HEK293 (cell line): ENCODE measurements around the gene STUB1.

Experiments
- CTCF ChIA-PET: fragments of 350-600 bp; formaldehyde crosslinking; extraction: SDS; loops from one replicate; lab custom pipeline; 2021; ENCODE audit warnings: antibody characterized with exemption; lab: Yijun Ruan, JAX
- POLR2A ChIA-PET: fragments of 300-600 bp; formaldehyde crosslinking; extraction: SDS; loops from one replicate; lab custom pipeline; 2020; ENCODE audit warnings: antibody characterized with exemption, inconsistent platforms; lab: Yijun Ruan, JAX
- H3K27ac ChIP-seq: fragments of 200-500 bp; sonication (Bioruptor generic); 2 replicates; pipeline ENCODE4 v1.5.1; 2014; ENCODE audit warnings: low read depth, low read length, control low read depth, inconsistent platforms; ENCODE audit errors: extremely low read depth
- H3K36me3 ChIP-seq, 2 experiments: fragments of 200-500 bp in 1 of 2; sonication (Bioruptor generic) in 1 of 2; 1 replicate in 1 of 2; 2 replicates in 1 of 2; pipeline ENCODE4 v1.5.1; 2014 to 2017; ENCODE audit warnings: inconsistent platforms in 2 of 2, low read length in 2 of 2; ENCODE audit not compliant: control insufficient read depth in 2 of 2, insufficient read depth in 1 of 2
- H3K4me1 ChIP-seq: fragments of 200-500 bp; sonication (Bioruptor generic); 2 replicates; pipeline ENCODE4 v1.5.1; 2014; ENCODE audit warnings: mild to moderate bottlenecking, low read length, inconsistent platforms; ENCODE audit not compliant: control insufficient read depth, insufficient read depth
- H3K4me3 ChIP-seq: 2 replicates; pipeline ENCODE4 v1.5.1; 2011; ENCODE audit warnings: low read depth, mild to moderate bottlenecking, control low read depth, low read length, moderate library complexity
- H3K9me3 ChIP-seq: fragments of 200-500 bp; sonication (Bioruptor generic); 2 replicates; pipeline ENCODE4 v1.5.1; 2014; ENCODE audit warnings: low read depth, low read length, inconsistent platforms; ENCODE audit not compliant: control insufficient read depth, insufficient read depth
- GLI4 ChIP-seq: fragments of 450-650 bp; formaldehyde crosslinking; IDR thresholded peaks from 2 replicates; pipeline ENCODE4 v1.5.1; 2016; ENCODE audit warnings: missing biosample characterization, missing genetic modification characterization
- HOXD13 ChIP-seq: sonication (generic); formaldehyde crosslinking; IDR thresholded peaks from 2 replicates; pipeline ENCODE4 v1.8.0; 2022; ENCODE audit warnings: missing genetic modification reagents, borderline replicate concordance
- KLF1 ChIP-seq: fragments of 450-650 bp; formaldehyde crosslinking; IDR thresholded peaks from 2 replicates; pipeline ENCODE4 v1.5.1; 2016; ENCODE audit warnings: missing biosample characterization, missing genetic modification characterization
- KLF16 ChIP-seq: fragments of 450-650 bp; formaldehyde crosslinking; IDR thresholded peaks from 2 replicates; pipeline ENCODE4 v1.5.1; 2017; ENCODE audit warnings: missing biosample characterization, missing genetic modification characterization
- KLF7 ChIP-seq: fragments of 450-650 bp; formaldehyde crosslinking; IDR thresholded peaks from 2 replicates; pipeline ENCODE4 v1.5.1; 2016; ENCODE audit warnings: missing biosample characterization, missing genetic modification characterization, borderline replicate concordance
- KLF8 ChIP-seq: fragments of 450-650 bp; formaldehyde crosslinking; IDR thresholded peaks from 2 replicates; pipeline ENCODE4 v1.5.1; 2016; ENCODE audit warnings: missing biosample characterization, missing genetic modification characterization
- MEIS1 ChIP-seq: sonication (generic); formaldehyde crosslinking; IDR thresholded peaks from 2 replicates; pipeline ENCODE4 v1.8.1; 2022; ENCODE audit warnings: missing genetic modification reagents, mild to moderate bottlenecking, borderline replicate concordance
- OVOL3 ChIP-seq: fragments of 450-650 bp; formaldehyde crosslinking; IDR thresholded peaks from 2 replicates; pipeline ENCODE4 v1.5.1; 2016; ENCODE audit warnings: missing biosample characterization, missing genetic modification characterization
- REPIN1 ChIP-seq: fragments of 450-650 bp; formaldehyde crosslinking; IDR thresholded peaks from 2 replicates; pipeline ENCODE4 v1.5.1; 2017; ENCODE audit warnings: missing biosample characterization, missing genetic modification characterization, low read depth
- ZFP37 ChIP-seq: fragments of 450-650 bp; formaldehyde crosslinking; IDR thresholded peaks from 2 replicates; pipeline ENCODE4 v1.5.1; 2016; ENCODE audit warnings: missing biosample characterization, missing genetic modification characterization
- ZNF140 ChIP-seq: fragments of 450-650 bp; formaldehyde crosslinking; IDR thresholded peaks from 2 replicates; pipeline ENCODE4 v1.5.1; 2016; ENCODE audit warnings: missing biosample characterization, missing genetic modification characterization
- ZNF274 ChIP-seq, 2 experiments: fragments of 200-500 bp in 1 of 2; fragments of 450-650 bp in 1 of 2; sonication (Bioruptor generic) in 1 of 2; formaldehyde crosslinking in 1 of 2; IDR thresholded peaks; 2 replicates each; pipeline versions ENCODE4 v1.5.1 to v1.6.1; 2014 to 2016; ENCODE audit warnings: borderline replicate concordance in 1 of 2, inconsistent platforms in 1 of 2, low read length in 1 of 2, missing biosample characterization in 1 of 2, missing genetic modification characterization in 1 of 2
- ZNF324 ChIP-seq: fragments of 450-650 bp; formaldehyde crosslinking; IDR thresholded peaks from 2 replicates; pipeline ENCODE4 v1.5.1; 2016; ENCODE audit warnings: missing biosample characterization, missing genetic modification characterization
- ZNF501 ChIP-seq: fragments of 450-650 bp; formaldehyde crosslinking; IDR thresholded peaks from 2 replicates; pipeline ENCODE4 v1.5.1; 2016; ENCODE audit warnings: missing biosample characterization, missing genetic modification characterization
- ZNF521 ChIP-seq: fragments of 450-650 bp; formaldehyde crosslinking; IDR thresholded peaks from 2 replicates; pipeline ENCODE4 v1.5.1; 2017; ENCODE audit warnings: missing biosample characterization, mild to moderate bottlenecking, missing genetic modification characterization
- ZNF664 ChIP-seq: fragments of 450-650 bp; formaldehyde crosslinking; IDR thresholded peaks from 2 replicates; pipeline ENCODE4 v1.5.1; 2016; ENCODE audit warnings: missing biosample characterization, missing genetic modification characterization
- TF ChIP-seq, protein P1 (sequence below): fragments of 450-650 bp; formaldehyde crosslinking; IDR thresholded peaks from 2 replicates; pipeline ENCODE4 v1.5.1; 2016; ENCODE audit warnings: missing biosample characterization, missing genetic modification characterization
- TF ChIP-seq, protein P2 (sequence below): fragments of 450-650 bp; formaldehyde crosslinking; IDR thresholded peaks from 2 replicates; pipeline ENCODE4 v1.5.1; 2016; ENCODE audit warnings: missing biosample characterization, missing genetic modification characterization
- TF ChIP-seq, protein P3 (sequence below): fragments of 450-650 bp; formaldehyde crosslinking; IDR thresholded peaks from 2 replicates; pipeline ENCODE4 v1.5.1; 2017; ENCODE audit warnings: missing biosample characterization, missing genetic modification characterization
- TF ChIP-seq, protein P4 (sequence below): fragments of 450-650 bp; formaldehyde crosslinking; IDR thresholded peaks from 2 replicates; pipeline ENCODE4 v1.5.1; 2016; ENCODE audit warnings: missing biosample characterization, missing genetic modification characterization
- TF ChIP-seq, protein P5 (sequence below): fragments of 450-650 bp; formaldehyde crosslinking; conservative IDR thresholded peaks from 2 replicates; pipeline ENCODE4 v1.5.1; 2016; ENCODE audit warnings: low read depth, missing biosample characterization, missing genetic modification characterization

Gene STUB1

DNA sequence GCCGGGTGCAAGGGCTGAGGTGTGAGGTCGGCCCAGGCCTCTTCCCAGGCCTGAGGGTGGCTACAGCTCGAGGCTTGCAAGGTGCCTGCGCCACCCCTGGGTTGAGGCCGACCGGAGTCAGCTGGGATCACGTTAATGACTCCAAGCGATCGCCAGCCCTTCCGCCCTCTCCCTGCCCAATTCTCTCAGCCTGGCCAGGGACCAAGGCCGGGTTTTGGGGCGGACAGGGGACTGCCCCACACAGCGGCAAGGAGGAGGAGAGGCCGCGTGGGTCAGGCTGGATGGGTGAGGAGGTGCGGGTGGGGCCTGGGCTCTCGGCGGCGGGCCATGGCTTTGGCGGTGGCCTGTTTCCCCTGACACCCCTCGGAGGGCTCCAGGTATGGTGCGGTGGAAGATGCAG lies 13.2 kb downstream of the STUB1 start (continued):
- no peak for TF ChIP-seq OVOL3
- TF ChIP-seq KLF1 (tag by site-specific recombination): peak; percentile 85
- TF ChIP-seq ZNF664 (tag by site-specific recombination): no peak
- no peak for TF ChIP-seq ZNF324

DNA sequence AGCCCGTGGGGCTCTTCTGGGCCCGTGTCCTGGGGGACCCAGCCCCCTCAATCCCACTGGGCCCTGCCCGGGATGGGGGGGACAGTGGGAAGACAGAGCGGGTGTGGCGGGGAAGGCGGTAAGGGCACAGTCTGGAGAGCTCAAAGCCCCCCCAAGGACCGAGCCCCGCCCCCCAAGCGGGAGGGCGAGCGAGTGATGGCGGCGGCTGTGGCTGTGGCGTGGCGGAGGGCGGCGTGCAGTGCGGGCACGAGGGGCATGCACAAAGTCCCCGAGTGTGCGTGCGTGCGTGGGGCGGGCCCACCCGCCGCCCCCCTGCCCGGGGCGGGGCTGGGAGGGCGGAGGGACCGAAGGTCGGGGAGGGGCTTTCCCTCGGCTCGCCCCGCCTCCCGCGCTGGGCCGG lies 13.6 kb downstream of the STUB1 start:
- Histone ChIP-seq H3K27ac (no peak overlapping the region), H3K4me1 (no peaks in the 10 kb centered on the region), H3K36me3 (peaks cover 0 to 6% of the 10 kb centered on the region in 2 experiments; a peak in 1 of 3 replicates), H3K9me3 (no peaks in the 10 kb centered on the region), H3K4me3 (no peak overlapping the region)
- ChIA-PET CTCF (no interaction called here), POLR2A (interaction anchor here (0.8 kb wide), 1 partner anchor 58 kb away, joined by 3 read pairs; the partner anchor contains the start of gene METTL26)
- TF ChIP-seq, protein P1, sequence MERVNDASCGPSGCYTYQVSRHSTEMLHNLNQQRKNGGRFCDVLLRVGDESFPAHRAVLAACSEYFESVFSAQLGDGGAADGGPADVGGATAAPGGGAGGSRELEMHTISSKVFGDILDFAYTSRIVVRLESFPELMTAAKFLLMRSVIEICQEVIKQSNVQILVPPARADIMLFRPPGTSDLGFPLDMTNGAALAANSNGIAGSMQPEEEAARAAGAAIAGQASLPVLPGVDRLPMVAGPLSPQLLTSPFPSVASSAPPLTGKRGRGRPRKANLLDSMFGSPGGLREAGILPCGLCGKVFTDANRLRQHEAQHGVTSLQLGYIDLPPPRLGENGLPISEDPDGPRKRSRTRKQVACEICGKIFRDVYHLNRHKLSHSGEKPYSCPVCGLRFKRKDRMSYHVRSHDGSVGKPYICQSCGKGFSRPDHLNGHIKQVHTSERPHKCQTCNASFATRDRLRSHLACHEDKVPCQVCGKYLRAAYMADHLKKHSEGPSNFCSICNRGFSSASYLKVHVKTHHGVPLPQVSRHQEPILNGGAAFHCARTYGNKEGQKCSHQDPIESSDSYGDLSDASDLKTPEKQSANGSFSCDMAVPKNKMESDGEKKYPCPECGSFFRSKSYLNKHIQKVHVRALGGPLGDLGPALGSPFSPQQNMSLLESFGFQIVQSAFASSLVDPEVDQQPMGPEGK (tag by site-specific recombination): peak; percentile 13; the same call in 1 of the 2 replicates
- TF ChIP-seq KLF1 (tag by site-specific recombination): peak; percentile 59; the same call in 1 of the 2 replicates
- peak; percentile 62; the same call in 1 of the 2 replicates for TF ChIP-seq KLF8
- TF ChIP-seq GLI4: no peak
- TF ChIP-seq, protein P2, sequence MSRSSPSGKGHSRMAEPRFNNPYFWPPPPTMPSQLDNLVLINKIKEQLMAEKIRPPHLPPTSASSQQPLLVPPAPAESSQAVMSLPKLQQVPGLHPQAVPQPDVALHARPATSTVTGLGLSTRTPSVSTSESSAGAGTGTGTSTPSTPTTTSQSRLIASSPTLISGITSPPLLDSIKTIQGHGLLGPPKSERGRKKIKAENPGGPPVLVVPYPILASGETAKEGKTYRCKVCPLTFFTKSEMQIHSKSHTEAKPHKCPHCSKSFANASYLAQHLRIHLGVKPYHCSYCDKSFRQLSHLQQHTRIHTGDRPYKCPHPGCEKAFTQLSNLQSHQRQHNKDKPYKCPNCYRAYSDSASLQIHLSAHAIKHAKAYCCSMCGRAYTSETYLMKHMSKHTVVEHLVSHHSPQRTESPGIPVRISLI: no peak

DNA sequence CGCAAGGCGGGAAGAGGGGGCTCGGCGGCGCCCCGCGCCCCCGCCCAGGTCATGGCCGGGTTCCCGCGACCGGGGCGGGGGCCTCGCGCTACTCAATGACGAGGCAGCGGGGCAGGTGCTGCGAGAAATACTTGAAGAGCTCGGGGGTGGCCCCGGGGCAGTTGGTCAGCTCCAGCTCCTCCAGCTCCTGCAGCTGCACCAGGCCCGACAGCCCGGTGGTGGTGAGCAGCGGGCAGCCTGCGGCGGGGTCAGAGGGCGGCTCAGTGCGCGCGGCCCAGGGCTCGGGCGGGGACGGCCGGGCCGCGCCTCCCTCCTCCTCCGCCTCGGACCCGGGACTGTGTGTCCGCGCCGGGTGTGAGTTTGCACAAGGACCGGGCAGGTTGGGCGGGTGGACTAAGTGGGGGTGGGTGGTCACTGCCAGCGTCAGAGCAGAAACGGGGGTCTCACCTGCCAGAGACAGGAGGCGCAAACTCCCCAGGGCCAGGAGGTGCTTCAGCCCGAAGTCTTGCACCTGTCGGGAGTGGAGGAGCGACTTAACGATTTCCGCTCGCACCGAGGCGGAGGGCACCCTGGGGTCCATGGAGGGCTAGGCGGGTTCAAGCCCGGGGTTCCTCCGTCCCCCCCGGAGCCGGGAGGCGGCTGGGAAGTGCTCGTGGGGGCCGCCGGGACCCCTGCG lies 14.1 kb downstream of the STUB1 start:
- CTCF ChIA-PET: interaction anchor here (2.0 kb wide), 1 partner anchor 18 kb away, joined by 8 read pairs; no protein-coding TSS in a partner anchor
- H3K9me3 ChIP-seq: no peaks in the 10 kb centered on the region
- POLR2A ChIA-PET: interaction anchor here (1.5 to 1.9 kb wide), 4 partner anchors 8 to 15 kb away, joined by 4 to 8 read pairs (median 6); partner anchors contain the start of gene JMJD8
- H3K27ac ChIP-seq: no peak overlapping the region
- H3K4me1 ChIP-seq: no peaks in the 10 kb centered on the region
- H3K4me3 ChIP-seq: no peak overlapping the region
- H3K36me3 ChIP-seq: peaks cover 0 to under 1% of the 10 kb centered on the region in 2 experiments; a peak in 1 of 3 replicates
- TF ChIP-seq ZNF521: no peak
- no peak for TF ChIP-seq KLF7 (tag by site-specific recombination)
- TF ChIP-seq, protein P3, sequence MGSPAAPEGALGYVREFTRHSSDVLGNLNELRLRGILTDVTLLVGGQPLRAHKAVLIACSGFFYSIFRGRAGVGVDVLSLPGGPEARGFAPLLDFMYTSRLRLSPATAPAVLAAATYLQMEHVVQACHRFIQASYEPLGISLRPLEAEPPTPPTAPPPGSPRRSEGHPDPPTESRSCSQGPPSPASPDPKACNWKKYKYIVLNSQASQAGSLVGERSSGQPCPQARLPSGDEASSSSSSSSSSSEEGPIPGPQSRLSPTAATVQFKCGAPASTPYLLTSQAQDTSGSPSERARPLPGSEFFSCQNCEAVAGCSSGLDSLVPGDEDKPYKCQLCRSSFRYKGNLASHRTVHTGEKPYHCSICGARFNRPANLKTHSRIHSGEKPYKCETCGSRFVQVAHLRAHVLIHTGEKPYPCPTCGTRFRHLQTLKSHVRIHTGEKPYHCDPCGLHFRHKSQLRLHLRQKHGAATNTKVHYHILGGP (tag by site-specific recombination): no peak
- no peak for TF ChIP-seq ZNF274 (IDR thresholded peaks at IDR 0.05; ENCODE audit: low read length)
- TF ChIP-seq ZNF274 (tag by site-specific recombination; IDR thresholded peaks at IDR 0.05; ENCODE audit: borderline replicate concordance): no peak
- TF ChIP-seq ZNF140 (tag by site-specific recombination): no peak
- TF ChIP-seq ZFP37 (tag by site-specific recombination): no peak
- no peak for TF ChIP-seq ZNF501 (tag by site-specific recombination)
- no peak for TF ChIP-seq REPIN1 (tag by site-specific recombination)
- TF ChIP-seq KLF16: no peak
- no peak for TF ChIP-seq MEIS1
- TF ChIP-seq, protein P4, sequence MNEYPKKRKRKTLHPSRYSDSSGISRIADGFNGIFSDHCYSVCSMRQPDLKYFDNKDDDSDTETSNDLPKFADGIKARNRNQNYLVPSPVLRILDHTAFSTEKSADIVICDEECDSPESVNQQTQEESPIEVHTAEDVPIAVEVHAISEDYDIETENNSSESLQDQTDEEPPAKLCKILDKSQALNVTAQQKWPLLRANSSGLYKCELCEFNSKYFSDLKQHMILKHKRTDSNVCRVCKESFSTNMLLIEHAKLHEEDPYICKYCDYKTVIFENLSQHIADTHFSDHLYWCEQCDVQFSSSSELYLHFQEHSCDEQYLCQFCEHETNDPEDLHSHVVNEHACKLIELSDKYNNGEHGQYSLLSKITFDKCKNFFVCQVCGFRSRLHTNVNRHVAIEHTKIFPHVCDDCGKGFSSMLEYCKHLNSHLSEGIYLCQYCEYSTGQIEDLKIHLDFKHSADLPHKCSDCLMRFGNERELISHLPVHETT: no peak
- no peak for TF ChIP-seq HOXD13 (CRISPR knock-in tag)
- TF ChIP-seq, protein P5, sequence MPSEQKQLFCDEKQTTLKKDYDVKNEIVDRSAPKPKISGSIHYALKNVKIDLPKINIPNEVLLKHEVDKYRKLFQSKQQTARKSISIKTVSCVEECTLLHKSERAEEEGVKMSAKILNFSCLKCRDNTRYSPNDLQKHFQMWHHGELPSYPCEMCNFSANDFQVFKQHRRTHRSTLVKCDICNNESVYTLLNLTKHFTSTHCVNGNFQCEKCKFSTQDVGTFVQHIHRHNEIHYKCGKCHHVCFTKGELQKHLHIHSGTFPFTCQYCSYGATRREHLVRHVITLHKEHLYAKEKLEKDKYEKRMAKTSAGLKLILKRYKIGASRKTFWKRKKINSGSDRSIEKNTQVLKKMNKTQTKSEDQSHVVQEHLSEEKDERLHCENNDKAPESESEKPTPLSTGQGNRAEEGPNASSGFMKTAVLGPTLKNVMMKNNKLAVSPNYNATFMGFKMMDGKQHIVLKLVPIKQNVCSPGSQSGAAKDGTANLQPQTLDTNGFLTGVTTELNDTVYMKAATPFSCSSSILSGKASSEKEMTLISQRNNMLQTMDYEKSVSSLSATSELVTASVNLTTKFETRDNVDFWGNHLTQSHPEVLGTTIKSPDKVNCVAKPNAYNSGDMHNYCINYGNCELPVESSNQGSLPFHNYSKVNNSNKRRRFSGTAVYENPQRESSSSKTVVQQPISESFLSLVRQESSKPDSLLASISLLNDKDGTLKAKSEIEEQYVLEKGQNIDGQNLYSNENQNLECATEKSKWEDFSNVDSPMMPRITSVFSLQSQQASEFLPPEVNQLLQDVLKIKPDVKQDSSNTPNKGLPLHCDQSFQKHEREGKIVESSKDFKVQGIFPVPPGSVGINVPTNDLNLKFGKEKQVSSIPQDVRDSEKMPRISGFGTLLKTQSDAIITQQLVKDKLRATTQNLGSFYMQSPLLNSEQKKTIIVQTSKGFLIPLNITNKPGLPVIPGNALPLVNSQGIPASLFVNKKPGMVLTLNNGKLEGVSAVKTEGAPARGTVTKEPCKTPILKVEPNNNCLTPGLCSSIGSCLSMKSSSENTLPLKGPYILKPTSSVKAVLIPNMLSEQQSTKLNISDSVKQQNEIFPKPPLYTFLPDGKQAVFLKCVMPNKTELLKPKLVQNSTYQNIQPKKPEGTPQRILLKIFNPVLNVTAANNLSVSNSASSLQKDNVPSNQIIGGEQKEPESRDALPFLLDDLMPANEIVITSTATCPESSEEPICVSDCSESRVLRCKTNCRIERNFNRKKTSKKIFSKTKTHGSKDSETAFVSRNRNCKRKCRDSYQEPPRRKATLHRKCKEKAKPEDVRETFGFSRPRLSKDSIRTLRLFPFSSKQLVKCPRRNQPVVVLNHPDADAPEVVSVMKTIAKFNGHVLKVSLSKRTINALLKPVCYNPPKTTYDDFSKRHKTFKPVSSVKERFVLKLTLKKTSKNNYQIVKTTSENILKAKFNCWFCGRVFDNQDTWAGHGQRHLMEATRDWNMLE (tag by site-specific recombination): no peak
